ENCODE results near the gene TOP2A. TPM values are rescaled to one million over a fixed set of nuclear protein-coding genes. Genes with fewer than 3 reads are reported as not detected.
"Not testable (repeated sequence)": the region's sequence is repeated elsewhere in the genome, so short reads cannot be mapped to it uniquely, and the experiment has no call there.

TOP2A gene
- polyA plus RNA-seq, 4 donors: 1.1 to 69.9 (median 20.3) TPM

DNA sequence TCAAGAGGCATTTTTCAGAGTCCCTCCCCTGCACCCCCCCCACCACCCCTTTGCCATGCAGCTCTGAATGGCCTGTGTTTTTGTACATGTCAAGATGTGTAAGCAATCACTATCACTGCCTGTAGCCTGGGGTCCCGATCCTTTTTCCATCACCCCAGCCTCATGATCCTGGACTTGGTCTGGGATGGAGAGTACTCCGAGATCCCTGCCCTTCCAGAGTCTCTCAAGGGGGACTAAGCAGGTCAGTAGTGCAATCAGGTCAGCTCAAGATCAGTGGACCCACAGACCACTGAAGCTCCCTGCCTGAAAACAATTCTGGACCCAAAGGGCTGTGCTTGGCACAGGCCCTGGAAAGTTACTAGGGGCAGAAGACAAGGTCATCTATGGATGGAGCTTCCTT is 45.7 kb downstream of the TOP2A start:
- no peak overlapping the region for H3K4me3 ChIP-seq (ENCODE audit: low read depth in 1 of 3, low read length in 3 of 3)
- FAIRE-seq: no peak
- peaks cover 0 to 9% of the 10 kb centered on the region in 2 donors for H3K9me3 ChIP-seq (ENCODE audit: control insufficient read depth in 2 of 2, insufficient read depth in 1 of 2, low read depth in 1 of 2, low read length in 1 of 2)
- no peaks in the 10 kb centered on the region for H3K4me1 ChIP-seq (ENCODE audit: control insufficient read depth in 3 of 3, insufficient read depth in 2 of 3, low read depth in 1 of 3, low read length in 2 of 3)
- no peaks in the 10 kb centered on the region for H3K27me3 ChIP-seq (ENCODE audit: control insufficient read depth in 3 of 3, insufficient read depth in 3 of 3, low read length in 3 of 3)
- H3K36me3 ChIP-seq (ENCODE audit: control insufficient read depth in 3 of 3, insufficient read depth in 2 of 3, low read depth in 1 of 3, low read length in 3 of 3): no peaks in the 10 kb centered on the region
- no peak for DNase-seq
- 90 to 97% (median 96%) methylated on average over 2 of the region's 2 CpGs for WGBS, 3 donors
- no peak overlapping the region for H3K27ac ChIP-seq (ENCODE audit: low read depth in 1 of 3, low read length in 2 of 3)

DNA sequence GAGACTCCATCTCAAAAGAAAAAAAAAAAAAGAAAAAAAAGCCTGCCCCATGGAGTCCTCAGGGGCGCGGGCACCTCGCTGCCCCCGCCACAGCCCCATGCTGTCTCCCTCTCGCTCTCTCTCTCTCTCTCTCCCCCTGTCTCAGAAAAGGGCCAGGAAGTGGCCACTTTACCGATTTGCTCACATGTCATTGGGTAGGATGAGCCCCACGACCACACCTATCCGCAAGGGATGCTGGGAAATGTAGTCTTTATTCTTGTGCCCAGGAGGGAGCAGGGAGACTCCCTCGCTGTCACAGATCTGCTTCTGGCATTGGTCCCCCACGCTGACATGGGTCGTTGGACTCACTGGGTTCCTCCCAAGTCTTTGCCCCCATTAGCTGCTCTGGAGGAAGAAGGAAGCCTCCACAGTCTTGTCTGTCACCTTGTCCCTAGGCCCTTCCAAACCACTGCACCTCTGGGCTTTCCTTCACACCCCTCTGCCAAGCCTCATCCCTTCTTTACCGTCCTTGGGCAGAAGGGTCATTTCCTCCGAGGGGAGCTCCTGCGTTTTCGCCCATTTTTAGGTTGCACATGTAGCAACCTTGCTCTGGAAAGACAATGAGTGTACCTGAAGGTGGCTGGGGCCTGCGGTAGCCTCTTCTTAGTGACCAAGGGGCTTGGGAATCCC is 46.3 kb downstream of the TOP2A start:
- FAIRE-seq (no peak), DNase-seq (no peak)
- H3K4me1 ChIP-seq (ENCODE audit: control insufficient read depth in 3 of 3, insufficient read depth in 2 of 3, low read depth in 1 of 3, low read length in 2 of 3): no peaks in the 10 kb centered on the region
- no peak overlapping the region for H3K27ac ChIP-seq (ENCODE audit: low read depth in 1 of 3, low read length in 2 of 3)
- H3K36me3 ChIP-seq (ENCODE audit: control insufficient read depth in 3 of 3, insufficient read depth in 2 of 3, low read depth in 1 of 3, low read length in 3 of 3): no peaks in the 10 kb centered on the region
- H3K4me3 ChIP-seq (ENCODE audit: low read depth in 1 of 3, low read length in 3 of 3): no peak overlapping the region
- WGBS, 3 donors: 80 to 81% (median 81%) methylated on average over 16 of the region's 16 CpGs
- H3K9me3 ChIP-seq (ENCODE audit: control insufficient read depth in 2 of 2, insufficient read depth in 1 of 2, low read depth in 1 of 2, low read length in 1 of 2): peaks cover 0 to 9% of the 10 kb centered on the region in 2 donors
- H3K27me3 ChIP-seq (ENCODE audit: control insufficient read depth in 3 of 3, insufficient read depth in 3 of 3, low read length in 3 of 3): no peaks in the 10 kb centered on the region

DNA sequence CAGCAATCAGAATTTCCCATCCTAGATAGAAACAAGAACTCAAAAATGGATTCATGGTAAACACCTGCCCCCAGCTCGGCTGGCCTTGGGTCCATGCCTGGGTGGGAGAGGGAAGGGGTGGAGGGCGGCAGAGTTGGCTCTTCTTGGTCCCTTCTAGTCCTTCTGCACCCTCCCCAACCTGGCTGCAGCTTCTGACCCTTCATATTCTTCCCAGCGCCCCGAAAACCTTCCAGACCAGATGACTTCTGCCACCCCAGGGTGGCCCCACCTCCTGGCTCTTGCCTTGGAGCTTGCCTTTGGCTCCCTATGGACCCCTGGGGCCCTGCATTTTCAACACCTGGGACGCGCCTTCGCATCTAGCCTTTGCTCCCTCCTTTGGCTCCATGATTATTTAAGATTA is 47.8 kb downstream of the TOP2A start:
- Histone ChIP-seq H3K4me1 (ENCODE audit: control insufficient read depth in 3 of 3, insufficient read depth in 2 of 3, low read depth in 1 of 3, low read length in 2 of 3) (no peaks in the 10 kb centered on the region), H3K4me3 (ENCODE audit: low read depth in 1 of 3, low read length in 3 of 3) (no peak overlapping the region), H3K9me3 (ENCODE audit: control insufficient read depth in 2 of 2, insufficient read depth in 1 of 2, low read depth in 1 of 2, low read length in 1 of 2) (peaks cover 0 to 9% of the 10 kb centered on the region in 2 donors), H3K36me3 (ENCODE audit: control insufficient read depth in 3 of 3, insufficient read depth in 2 of 3, low read depth in 1 of 3, low read length in 3 of 3) (no peaks in the 10 kb centered on the region), H3K27me3 (ENCODE audit: control insufficient read depth in 3 of 3, insufficient read depth in 3 of 3, low read length in 3 of 3) (peaks cover 0 to under 1% (median 0%) of the 10 kb centered on the region in 3 donors), H3K27ac (ENCODE audit: low read depth in 1 of 3, low read length in 2 of 3) (no peak overlapping the region)
- 84 to 90% (median 88%) methylated on average over 7 of the region's 7 CpGs for WGBS, 3 donors
- no peak for DNase-seq
- no peak for FAIRE-seq

DNA sequence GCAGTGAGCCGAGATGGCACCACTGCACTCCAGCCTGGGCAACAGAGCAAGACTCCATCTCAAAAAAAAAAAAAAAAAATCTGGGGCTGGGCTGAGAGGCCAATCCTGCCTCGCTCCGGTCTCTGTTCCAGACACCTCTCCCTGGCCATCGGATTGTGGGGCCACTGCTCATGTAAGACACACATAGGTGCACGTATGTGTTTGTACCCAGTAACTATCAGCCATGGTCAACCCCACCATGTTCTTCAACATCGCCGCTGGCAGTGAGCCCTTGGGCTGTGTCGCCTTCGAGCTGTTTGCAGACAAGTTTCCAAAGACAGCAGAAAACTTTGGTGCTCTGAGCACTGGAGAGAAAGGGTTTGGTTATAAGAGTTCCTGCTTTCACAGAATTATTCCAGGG is 50.0 kb downstream of the TOP2A start:
- H3K4me3 ChIP-seq (ENCODE audit: low read depth in 1 of 3, low read length in 3 of 3); FAIRE-seq; H3K36me3 ChIP-seq (ENCODE audit: control insufficient read depth in 3 of 3, insufficient read depth in 2 of 3, low read depth in 1 of 3, low read length in 3 of 3); H3K9me3 ChIP-seq (ENCODE audit: control insufficient read depth in 2 of 2, insufficient read depth in 1 of 2, low read depth in 1 of 2, low read length in 1 of 2); DNase-seq; H3K27ac ChIP-seq (ENCODE audit: low read depth in 1 of 3, low read length in 2 of 3): not testable (repeated sequence)
- Histone ChIP-seq H3K4me1 (ENCODE audit: control insufficient read depth in 3 of 3, insufficient read depth in 2 of 3, low read depth in 1 of 3, low read length in 2 of 3) (peaks cover 0 to 14% (median 0%) of the 10 kb centered on the region in 3 donors), H3K27me3 (ENCODE audit: control insufficient read depth in 3 of 3, insufficient read depth in 3 of 3, low read length in 3 of 3) (peaks cover 0 to 15% (median 0%) of the 10 kb centered on the region in 3 donors)
- WGBS, 3 donors: 92 to 96% (median 93%) methylated on average over 8 to 9 of the region's 9 CpGs

DNA sequence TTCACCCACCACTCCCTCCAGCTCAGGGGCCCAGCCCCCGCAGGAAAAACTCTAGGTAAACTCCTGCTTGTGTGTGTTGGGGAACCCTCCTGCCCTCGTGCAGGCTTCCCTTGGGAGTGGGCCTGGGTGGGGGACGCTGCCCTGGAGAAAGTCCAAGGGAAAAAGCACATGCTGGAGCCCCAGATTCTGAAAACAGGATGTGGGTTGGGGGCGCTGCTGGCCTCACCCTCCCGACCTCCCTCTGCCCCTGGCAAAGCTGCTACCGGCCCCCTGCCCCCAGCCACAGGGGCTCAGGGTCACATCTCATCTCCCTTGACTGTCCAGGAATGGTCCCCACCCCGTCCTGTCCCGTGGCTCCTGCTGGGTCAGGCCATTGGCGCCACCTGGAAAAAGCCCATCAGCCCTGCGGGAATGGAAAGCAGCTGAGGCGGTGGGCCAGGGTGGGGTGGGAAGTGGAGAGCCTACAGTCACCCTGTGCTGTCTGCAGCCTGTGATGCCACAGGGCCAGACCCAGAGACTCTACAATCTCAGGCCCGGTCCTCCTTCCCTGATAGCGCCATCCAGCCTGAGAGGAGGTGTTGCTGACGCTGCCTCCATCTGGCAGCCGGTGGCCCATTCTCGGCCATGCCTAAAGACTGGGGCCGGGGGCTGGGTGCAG is 50.7 kb downstream of the TOP2A start:
- FAIRE-seq (no peak), DNase-seq (no peak)
- 71 to 77% (median 75%) methylated on average over 17 of the region's 17 CpGs for WGBS, 3 donors

DNA sequence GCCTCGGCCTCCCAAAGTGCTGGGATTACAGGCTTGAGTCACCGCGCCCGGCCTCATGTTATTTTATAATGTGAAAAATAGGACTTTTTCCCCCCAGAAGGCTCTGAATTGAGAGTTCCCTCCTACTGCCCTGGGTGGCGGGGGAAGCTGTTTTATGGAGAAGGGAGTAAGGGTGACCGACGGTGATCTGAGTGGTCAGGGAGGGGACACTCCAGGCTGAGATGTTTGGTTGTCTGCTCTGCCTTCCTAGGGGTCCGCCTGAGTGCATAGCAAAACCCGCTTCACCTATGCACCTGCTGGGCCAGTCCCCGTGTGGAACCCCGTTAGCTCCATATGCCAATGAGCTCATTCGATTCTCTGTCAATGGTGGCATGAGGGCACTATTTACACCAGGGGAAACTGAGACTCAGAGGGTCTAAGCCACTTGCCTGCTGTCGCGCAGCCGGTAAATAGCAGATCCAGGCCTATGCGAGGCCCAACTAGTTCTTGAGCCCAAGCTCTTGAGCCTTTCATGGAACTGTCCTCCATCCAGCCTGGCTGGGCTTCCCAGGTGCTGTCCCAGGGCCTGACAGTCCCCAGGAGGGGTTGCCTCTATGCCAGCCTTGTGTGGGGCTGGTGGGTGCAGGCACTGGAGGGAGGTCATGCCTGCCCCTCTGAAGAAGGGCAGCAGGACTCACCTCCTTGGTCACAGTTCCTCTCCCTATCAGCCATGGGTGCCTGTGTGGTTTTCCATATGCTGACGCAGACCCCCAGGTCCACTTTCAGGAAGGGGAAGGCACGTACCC is 51.4 kb downstream of the TOP2A start:
- peaks cover 0 to 4% of the 10 kb centered on the region in 2 donors for H3K9me3 ChIP-seq (ENCODE audit: control insufficient read depth in 2 of 2, insufficient read depth in 1 of 2, low read depth in 1 of 2, low read length in 1 of 2)
- H3K4me1 ChIP-seq (ENCODE audit: control insufficient read depth in 3 of 3, insufficient read depth in 2 of 3, low read depth in 1 of 3, low read length in 2 of 3): peaks cover 0 to 14% (median 0%) of the 10 kb centered on the region in 3 donors
- no peak for DNase-seq
- H3K4me3 ChIP-seq (ENCODE audit: low read depth in 1 of 3, low read length in 3 of 3): no peak overlapping the region
- no peak for FAIRE-seq
- no peak overlapping the region for H3K27ac ChIP-seq (ENCODE audit: low read depth in 1 of 3, low read length in 2 of 3)
- H3K27me3 ChIP-seq (ENCODE audit: control insufficient read depth in 3 of 3, insufficient read depth in 3 of 3, low read length in 3 of 3): peaks cover 0 to 27% (median 0%) of the 10 kb centered on the region in 3 donors
- 93% methylated on average over 18 of the region's 18 CpGs for WGBS, 3 donors
- no peaks in the 10 kb centered on the region for H3K36me3 ChIP-seq (ENCODE audit: control insufficient read depth in 3 of 3, insufficient read depth in 2 of 3, low read depth in 1 of 3, low read length in 3 of 3)

More for the DNA sequence above, 50.7 kb downstream of the TOP2A start:
- Histone ChIP-seq H3K27me3 (ENCODE audit: control insufficient read depth in 3 of 3, insufficient read depth in 3 of 3, low read length in 3 of 3) (peaks cover 0 to 21% (median 0%) of the 10 kb centered on the region in 3 donors), H3K4me1 (ENCODE audit: control insufficient read depth in 3 of 3, insufficient read depth in 2 of 3, low read depth in 1 of 3, low read length in 2 of 3) (peaks cover 0 to 14% (median 0%) of the 10 kb centered on the region in 3 donors), H3K4me3 (ENCODE audit: low read depth in 1 of 3, low read length in 3 of 3) (no peak overlapping the region), H3K9me3 (ENCODE audit: control insufficient read depth in 2 of 2, insufficient read depth in 1 of 2, low read depth in 1 of 2, low read length in 1 of 2) (peaks cover 0 to 9% of the 10 kb centered on the region in 2 donors), H3K36me3 (ENCODE audit: control insufficient read depth in 3 of 3, insufficient read depth in 2 of 3, low read depth in 1 of 3, low read length in 3 of 3) (no peaks in the 10 kb centered on the region), H3K27ac (ENCODE audit: low read depth in 1 of 3, low read length in 2 of 3) (no peak overlapping the region)

DNA sequence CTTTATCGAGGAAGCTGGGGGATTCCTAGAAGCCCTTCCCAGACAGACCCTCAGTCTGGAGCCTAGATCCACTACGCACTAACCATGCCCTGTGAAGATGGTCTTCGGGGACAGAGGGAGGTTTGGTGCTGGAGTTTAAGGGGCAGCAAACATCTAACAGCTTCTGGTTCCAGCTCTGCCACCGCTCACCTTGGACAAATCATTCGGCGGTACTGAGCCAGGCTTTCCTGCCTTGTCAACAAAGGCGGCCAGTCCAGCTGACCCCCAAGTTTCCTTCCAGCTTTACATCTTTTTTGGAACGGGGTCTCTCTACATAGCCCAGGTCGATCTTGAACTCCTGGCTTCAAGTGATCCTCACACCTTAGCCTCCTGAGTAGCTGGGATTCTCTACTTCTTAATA is 52.8 kb downstream of the TOP2A start:
- DNase-seq (no peak), FAIRE-seq (no peak)
- peaks cover 0 to 40% (median 0%) of the 10 kb centered on the region in 3 donors for H3K27me3 ChIP-seq (ENCODE audit: control insufficient read depth in 3 of 3, insufficient read depth in 3 of 3, low read length in 3 of 3)
- H3K9me3 ChIP-seq (ENCODE audit: control insufficient read depth in 2 of 2, insufficient read depth in 1 of 2, low read depth in 1 of 2, low read length in 1 of 2): no peaks in the 10 kb centered on the region
- H3K27ac ChIP-seq (ENCODE audit: low read depth in 1 of 3, low read length in 2 of 3): no peak overlapping the region
- no peaks in the 10 kb centered on the region for H3K36me3 ChIP-seq (ENCODE audit: control insufficient read depth in 3 of 3, insufficient read depth in 2 of 3, low read depth in 1 of 3, low read length in 3 of 3)
- WGBS, 3 donors: 85 to 96% (median 87%) methylated on average over 9 of the region's 9 CpGs
- peaks cover 0 to 14% (median 0%) of the 10 kb centered on the region in 3 donors for H3K4me1 ChIP-seq (ENCODE audit: control insufficient read depth in 3 of 3, insufficient read depth in 2 of 3, low read depth in 1 of 3, low read length in 2 of 3)
- no peak overlapping the region for H3K4me3 ChIP-seq (ENCODE audit: low read depth in 1 of 3, low read length in 3 of 3)

DNA sequence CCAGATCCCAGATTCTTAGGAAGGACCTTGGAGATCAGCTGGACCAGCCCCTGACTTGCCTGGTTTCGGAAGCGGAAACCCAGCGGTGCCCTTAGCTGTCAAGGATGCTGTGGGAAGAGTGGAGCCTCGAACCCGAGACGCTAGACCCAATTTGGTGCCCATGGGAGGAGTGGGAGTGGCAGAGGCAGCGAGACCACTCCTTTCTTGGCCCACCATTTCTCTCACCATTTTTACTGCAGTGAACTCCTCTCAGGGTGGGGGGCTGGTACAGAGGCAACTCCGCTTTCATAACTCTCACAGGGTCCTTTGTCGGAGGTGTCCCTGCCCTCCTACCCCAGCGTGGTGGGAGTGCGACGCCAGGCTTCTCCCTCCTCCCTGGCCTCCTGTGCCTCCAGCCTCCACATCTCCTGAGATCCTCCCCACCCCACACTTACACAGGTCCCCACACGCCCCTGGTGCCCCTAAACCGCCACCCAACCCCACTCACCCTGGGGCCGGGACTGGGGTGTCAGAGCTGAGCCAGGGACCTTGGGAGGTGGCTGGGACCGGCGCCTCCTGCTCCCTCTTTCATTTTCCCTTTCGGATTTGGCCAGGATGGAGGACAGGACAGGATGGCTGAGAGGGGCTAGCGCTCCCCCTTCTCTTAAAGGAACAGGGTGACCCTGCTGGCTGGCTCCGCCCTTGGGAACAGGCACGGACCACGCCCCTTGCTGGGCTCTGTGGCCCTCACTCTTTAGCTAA is 53.4 kb downstream of the TOP2A start, which contains the start of gene GJD3:
Gene GJD3, minus strand, starts transcription at position 617 of the 741 bp plus-strand sequence. CDS start 922 bp downstream, outside the sequence.
- H3K27ac ChIP-seq (ENCODE audit: low read depth in 1 of 3, low read length in 2 of 3): peak within 1 kb of the TSS in 1 of 3 donors; percentile 19
- peaks cover 0 to 14% (median 0%) of the 10 kb centered on the region in 3 donors for H3K4me1 ChIP-seq (ENCODE audit: control insufficient read depth in 3 of 3, insufficient read depth in 2 of 3, low read depth in 1 of 3, low read length in 2 of 3)
- peak within 1 kb of the TSS in 2 of 3 donors; percentile 35 to 70 for H3K4me3 ChIP-seq (ENCODE audit: low read depth in 1 of 3, low read length in 3 of 3)
- no peaks in the 10 kb centered on the region for H3K9me3 ChIP-seq (ENCODE audit: control insufficient read depth in 2 of 2, insufficient read depth in 1 of 2, low read depth in 1 of 2, low read length in 1 of 2)
- WGBS, 3 donors: 47 to 64% (median 51%) methylated on average over 22 of the region's 22 CpGs
- FAIRE-seq: no peak
- DNase-seq: peak in 1 of 2 donors; percentile 23
- H3K27me3 ChIP-seq (ENCODE audit: control insufficient read depth in 3 of 3, insufficient read depth in 3 of 3, low read length in 3 of 3): peaks cover 0 to 40% (median 0%) of the 10 kb centered on the region in 3 donors
- H3K36me3 ChIP-seq (ENCODE audit: control insufficient read depth in 3 of 3, insufficient read depth in 2 of 3, low read depth in 1 of 3, low read length in 3 of 3): no peaks in the 10 kb centered on the region

Data from small intestine (tissue), 7 donors.